Measurements from ENCODE around the gene MUC5B. TPM values are rescaled to one million over a fixed set of nuclear protein-coding genes. Genes with fewer than 3 reads are reported as not detected.

Gene MUC5B
- total RNA-seq, 2 experiments from 2014 or later, result not detected

DNA sequence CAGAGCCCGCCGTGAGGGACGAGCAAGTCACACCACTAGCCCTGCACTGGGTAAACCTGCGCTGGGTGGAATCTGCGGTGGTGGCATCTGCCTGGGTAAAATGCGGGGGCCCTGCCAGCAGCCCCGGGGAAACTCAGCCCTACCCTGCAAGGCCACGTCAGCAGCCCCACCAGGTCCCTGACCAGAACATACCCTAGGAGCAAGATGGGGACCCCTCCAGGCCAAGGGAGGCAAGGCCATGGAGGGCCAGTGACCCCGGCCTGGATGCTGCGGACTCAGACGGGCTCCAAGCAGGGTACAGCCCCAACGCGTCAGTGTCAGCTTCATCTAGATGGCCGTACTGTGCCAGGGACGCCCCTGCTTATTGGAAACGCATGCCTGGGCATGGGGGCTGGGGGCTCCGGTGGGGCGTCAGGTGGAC lies 60.2 kb downstream of the MUC5B start:
- Histone ChIP-seq H3K9me3 (ENCODE audit: control insufficient read depth in 1 of 2, insufficient read depth in 1 of 2, low read length in 2 of 2) (no peaks in the 10 kb centered on the region), H3K36me3 (ENCODE audit: insufficient read depth, low read length) (peaks cover 53% of the 10 kb centered on the region), H3K27ac (ENCODE audit: low read depth in 1 of 2, low read length in 2 of 2) (no peak overlapping the region), H3K4me3 (ENCODE audit: low read length) (no peak overlapping the region), H3K4me1 (ENCODE audit: insufficient read depth, low read length) (no peaks in the 10 kb centered on the region), H3K27me3 (ENCODE audit: control insufficient read depth in 1 of 2, insufficient read depth in 2 of 2, low read length in 2 of 2) (no peaks in the 10 kb centered on the region)
- Mint-ChIP-seq H3K9me3 (no peaks in the 10 kb centered on the region), H3K36me3 (ENCODE audit: low read depth) (peaks cover 39% of the 10 kb centered on the region), H3K4me1 (ENCODE audit: low read depth) (no peaks in the 10 kb centered on the region), H3K4me3 (no peak overlapping the region), H3K27me3 (no peaks in the 10 kb centered on the region), H3K27ac (no peak overlapping the region)
- DNase-seq (no peak), ATAC-seq (ENCODE audit: poor library complexity) (no peak)
- ChIA-PET POLR2A (no interaction called here), CTCF (no interaction called here)
- intact Hi-C loops (cut with DNase I, micrococcal nuclease), result no loop called here
- TF ChIP-seq, protein P1, sequence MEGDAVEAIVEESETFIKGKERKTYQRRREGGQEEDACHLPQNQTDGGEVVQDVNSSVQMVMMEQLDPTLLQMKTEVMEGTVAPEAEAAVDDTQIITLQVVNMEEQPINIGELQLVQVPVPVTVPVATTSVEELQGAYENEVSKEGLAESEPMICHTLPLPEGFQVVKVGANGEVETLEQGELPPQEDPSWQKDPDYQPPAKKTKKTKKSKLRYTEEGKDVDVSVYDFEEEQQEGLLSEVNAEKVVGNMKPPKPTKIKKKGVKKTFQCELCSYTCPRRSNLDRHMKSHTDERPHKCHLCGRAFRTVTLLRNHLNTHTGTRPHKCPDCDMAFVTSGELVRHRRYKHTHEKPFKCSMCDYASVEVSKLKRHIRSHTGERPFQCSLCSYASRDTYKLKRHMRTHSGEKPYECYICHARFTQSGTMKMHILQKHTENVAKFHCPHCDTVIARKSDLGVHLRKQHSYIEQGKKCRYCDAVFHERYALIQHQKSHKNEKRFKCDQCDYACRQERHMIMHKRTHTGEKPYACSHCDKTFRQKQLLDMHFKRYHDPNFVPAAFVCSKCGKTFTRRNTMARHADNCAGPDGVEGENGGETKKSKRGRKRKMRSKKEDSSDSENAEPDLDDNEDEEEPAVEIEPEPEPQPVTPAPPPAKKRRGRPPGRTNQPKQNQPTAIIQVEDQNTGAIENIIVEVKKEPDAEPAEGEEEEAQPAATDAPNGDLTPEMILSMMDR (IDR thresholded peaks at IDR 0.05), result no peak

GRCh38 chr11:1283906-1284305 lies 61.0 kb downstream of the MUC5B start:
- no peaks in the 10 kb centered on the region for H3K27me3 ChIP-seq (ENCODE audit: control insufficient read depth in 1 of 2, insufficient read depth in 2 of 2, low read length in 2 of 2)
- Mint-ChIP-seq H3K27me3 (no peaks in the 10 kb centered on the region), H3K36me3 (ENCODE audit: low read depth) (peaks cover 46% of the 10 kb centered on the region), H3K27ac (no peak overlapping the region), H3K9me3 (no peaks in the 10 kb centered on the region), H3K4me1 (ENCODE audit: low read depth) (no peaks in the 10 kb centered on the region), H3K4me3 (no peak overlapping the region)
- ATAC-seq (ENCODE audit: poor library complexity), result no peak
- intact Hi-C loops (cut with DNase I, micrococcal nuclease), result no loop called here
- no peaks in the 10 kb centered on the region for H3K4me1 ChIP-seq (ENCODE audit: insufficient read depth, low read length)
- no peak overlapping the region for H3K27ac ChIP-seq (ENCODE audit: low read depth in 1 of 2, low read length in 2 of 2)
- H3K36me3 ChIP-seq (ENCODE audit: insufficient read depth, low read length), result peaks cover 58% of the 10 kb centered on the region
- TF ChIP-seq, protein P1 (IDR thresholded peaks at IDR 0.05), result no peak
- CTCF ChIA-PET, result no interaction called here
- H3K9me3 ChIP-seq (ENCODE audit: control insufficient read depth in 1 of 2, insufficient read depth in 1 of 2, low read length in 2 of 2), result no peaks in the 10 kb centered on the region
- no peak overlapping the region for H3K4me3 ChIP-seq (ENCODE audit: low read length)
- POLR2A ChIA-PET, result no interaction called here
- no peak for DNase-seq

DNA sequence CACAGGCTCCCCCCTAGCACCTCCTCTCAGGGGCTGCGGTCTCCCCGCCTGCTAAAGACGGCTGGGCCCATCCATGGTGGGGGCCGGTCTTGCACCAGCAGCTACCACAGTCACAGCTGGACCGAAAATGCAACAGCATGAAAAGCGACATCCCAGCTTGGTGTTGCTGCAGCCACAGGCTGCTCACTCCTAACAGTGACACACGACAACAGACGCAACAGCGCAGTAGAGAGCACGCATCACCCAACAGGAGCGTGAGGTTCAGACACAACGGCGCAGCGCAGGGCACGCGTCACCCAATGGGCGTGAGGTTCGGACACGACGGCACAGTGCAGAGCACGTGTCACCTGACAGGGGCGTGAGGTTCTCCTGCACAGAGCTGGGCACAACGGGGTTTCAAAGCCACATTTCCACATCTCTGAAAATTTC lies 62.5 kb downstream of the MUC5B start:
- intact Hi-C loops (cut with DNase I, micrococcal nuclease), result no loop called here
- Histone ChIP-seq H3K9me3 (ENCODE audit: control insufficient read depth in 1 of 2, insufficient read depth in 1 of 2, low read length in 2 of 2) (no peaks in the 10 kb centered on the region), H3K27ac (ENCODE audit: low read depth in 1 of 2, low read length in 2 of 2) (no peak overlapping the region), H3K4me1 (ENCODE audit: insufficient read depth, low read length) (no peaks in the 10 kb centered on the region), H3K4me3 (ENCODE audit: low read length) (no peak overlapping the region), H3K36me3 (ENCODE audit: insufficient read depth, low read length) (peaks cover 63% of the 10 kb centered on the region), H3K27me3 (ENCODE audit: control insufficient read depth in 1 of 2, insufficient read depth in 2 of 2, low read length in 2 of 2) (no peaks in the 10 kb centered on the region)
- no peak overlapping the region for H3K27ac Mint-ChIP-seq
- CTCF ChIA-PET, result interaction anchor here (0.7 kb wide), 1 partner anchor 16 kb away, joined by 3 read pairs; no protein-coding TSS in a partner anchor
- TF ChIP-seq, protein P1 (IDR thresholded peaks at IDR 0.05), result no peak
- ATAC-seq (ENCODE audit: poor library complexity), result no peak
- no peak overlapping the region for H3K4me3 Mint-ChIP-seq
- POLR2A ChIA-PET, result no interaction called here
- H3K4me1 Mint-ChIP-seq (ENCODE audit: low read depth), result no peaks in the 10 kb centered on the region
- peaks cover 55% of the 10 kb centered on the region for H3K36me3 Mint-ChIP-seq (ENCODE audit: low read depth)
- no peaks in the 10 kb centered on the region for H3K9me3 Mint-ChIP-seq
- DNase-seq, result no peak
- H3K27me3 Mint-ChIP-seq, result no peaks in the 10 kb centered on the region

Data from CD4-positive, alpha-beta T cell (primary cell).